ENCODE measurements around the gene NOC4L.
"Not testable (repeated sequence)": the region's sequence is repeated elsewhere in the genome, so short reads cannot be mapped to it uniquely, and the experiment has no call there.

The NOC4L gene

DNA sequence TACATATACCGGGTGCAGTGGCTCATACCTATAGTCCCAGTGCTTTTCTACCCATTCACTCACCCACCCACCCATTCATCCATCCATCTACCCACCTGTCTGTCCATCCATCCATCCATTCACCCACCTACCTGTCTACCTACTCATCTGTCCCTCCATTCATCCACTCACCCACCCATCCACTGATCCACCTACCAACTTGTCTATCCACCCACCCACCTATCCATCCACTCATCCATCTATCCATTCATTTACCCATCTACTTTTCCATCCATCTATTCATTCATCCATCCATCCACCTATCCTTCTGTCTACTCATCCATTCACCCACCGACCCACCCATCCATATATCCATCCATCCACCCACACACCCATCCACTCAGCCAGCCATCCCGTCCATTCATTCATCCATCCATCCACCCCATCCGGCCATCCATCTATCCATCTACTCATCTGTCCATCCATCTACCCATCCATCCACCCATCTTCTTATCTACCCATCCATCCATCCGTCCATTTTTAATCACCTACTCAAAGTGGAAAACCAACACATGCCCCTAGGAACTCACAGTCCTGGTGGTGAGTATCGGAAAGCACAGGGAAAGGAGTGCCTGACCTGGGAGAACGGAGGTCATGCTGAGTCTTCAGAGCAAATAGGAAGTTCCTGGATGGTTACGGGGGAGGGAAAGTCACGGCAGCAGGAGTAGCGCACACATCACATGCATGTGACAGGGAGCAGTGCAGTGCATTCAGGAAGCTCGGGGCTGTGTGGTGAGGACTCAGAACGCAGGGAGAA is 20.1 kb upstream of the NOC4L start:
- peak in 3 of 4 experiments; percentile 8 to 36 (median 17) for DNase-seq

DNA sequence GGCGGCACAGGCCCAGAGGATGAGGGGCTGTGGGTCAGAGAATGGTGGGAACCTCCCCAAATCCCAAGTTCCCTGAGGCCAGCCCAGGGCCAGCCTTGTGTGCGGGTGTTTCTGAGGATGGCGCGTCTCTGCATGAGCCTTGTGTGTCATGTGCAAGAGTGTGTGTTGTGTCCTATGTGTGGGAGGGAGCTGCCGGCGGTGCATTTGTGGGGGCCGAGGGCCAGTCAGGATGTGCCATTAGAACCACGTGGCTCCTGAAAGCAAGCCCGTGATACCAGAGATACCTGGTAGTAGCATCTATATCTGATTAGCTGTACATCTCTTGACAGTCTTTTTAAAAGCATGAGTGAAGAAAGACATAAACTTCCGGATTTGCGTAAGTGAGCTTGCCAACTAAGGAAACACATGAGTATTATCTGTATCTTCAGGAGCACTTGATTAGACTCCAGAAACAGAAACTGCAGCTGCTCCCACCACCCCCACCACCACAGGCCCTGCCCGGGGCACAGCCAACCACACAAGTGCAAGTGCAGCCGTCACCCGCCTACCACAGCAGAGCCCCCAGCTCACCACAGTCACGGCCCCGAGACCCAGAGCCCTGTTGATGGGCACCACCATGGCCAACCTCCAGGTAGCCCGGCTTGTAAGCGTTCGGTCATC is 19.4 kb upstream of the NOC4L start:
- peak in 3 of 4 experiments; percentile 5 to 38 (median 21) for DNase-seq

DNA sequence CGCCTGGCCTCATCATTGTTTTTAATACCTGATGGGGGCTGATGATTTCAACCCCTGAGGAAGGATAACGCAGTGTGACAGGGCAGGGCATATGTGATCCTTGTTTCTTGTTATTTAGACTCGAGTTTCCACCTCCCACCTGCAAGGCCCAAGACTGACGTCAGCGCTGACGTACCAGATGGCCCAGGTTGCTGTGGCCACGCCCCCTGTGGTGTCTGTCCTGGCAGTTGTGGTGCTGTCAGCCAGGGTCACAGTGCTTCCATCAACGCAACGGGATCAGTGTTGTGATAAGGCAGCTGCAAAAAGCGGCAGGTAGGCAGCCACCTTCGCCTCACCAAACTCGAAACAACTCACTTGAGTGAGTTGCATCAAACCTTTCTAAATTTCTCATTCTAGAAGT is 18.5 kb upstream of the NOC4L start:
- no peak for DNase-seq

GRCh38 chr12:132127041-132127440 is 17.2 kb upstream of the NOC4L start:
- no peak for DNase-seq

- no peak for DNase-seq
Measured at GRCh38 chr12:132129007-132129406, 15.2 kb upstream of the NOC4L start.

DNA sequence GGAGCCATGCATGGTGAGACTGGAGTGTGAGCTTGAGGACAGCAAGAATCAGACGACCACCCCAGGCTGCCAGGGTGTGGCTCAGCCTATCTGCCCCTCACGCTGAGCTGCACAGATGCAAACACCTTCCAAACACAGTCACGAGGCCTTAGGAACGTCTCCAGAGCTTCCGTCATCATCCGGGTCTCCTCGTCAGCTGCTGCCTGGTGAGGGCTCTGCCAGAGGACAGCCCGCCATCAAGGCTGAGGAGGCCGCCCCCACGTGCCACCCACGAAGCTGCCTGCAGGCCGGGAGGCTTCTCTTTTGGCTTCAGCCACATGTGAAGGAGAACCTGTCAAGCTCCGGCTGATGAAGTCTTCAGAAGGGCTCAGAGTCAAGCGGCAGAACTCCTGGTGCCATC is 13.6 kb upstream of the NOC4L start:
- DNase-seq: no peak

DNA sequence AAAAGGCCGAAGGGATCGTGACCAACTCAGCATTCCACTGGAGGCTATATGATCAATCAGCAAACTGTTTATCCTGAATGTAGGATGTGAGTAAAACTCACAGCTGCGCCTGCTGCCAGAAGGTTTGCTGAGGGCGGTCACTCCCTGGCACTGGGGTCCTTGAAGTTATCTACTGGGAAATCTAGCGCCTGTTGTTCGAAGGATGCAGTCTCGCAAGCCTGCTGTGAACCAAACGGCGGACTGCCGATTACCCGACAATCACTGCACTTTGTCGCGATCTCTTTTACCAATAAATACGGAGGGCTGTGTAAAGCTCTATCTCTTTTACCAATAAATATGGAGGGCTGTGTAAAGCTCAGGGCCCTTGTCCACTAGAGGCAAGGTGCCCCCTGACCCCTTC is 13.0 kb upstream of the NOC4L start:
- no peak for DNase-seq

GRCh38 chr12:132131952-132132351 is 12.3 kb upstream of the NOC4L start:
- DNase-seq: no peak

GRCh38 chr12:132132609-132133430 is 11.4 kb upstream of the NOC4L start:
- no peak for DNase-seq

DNA sequence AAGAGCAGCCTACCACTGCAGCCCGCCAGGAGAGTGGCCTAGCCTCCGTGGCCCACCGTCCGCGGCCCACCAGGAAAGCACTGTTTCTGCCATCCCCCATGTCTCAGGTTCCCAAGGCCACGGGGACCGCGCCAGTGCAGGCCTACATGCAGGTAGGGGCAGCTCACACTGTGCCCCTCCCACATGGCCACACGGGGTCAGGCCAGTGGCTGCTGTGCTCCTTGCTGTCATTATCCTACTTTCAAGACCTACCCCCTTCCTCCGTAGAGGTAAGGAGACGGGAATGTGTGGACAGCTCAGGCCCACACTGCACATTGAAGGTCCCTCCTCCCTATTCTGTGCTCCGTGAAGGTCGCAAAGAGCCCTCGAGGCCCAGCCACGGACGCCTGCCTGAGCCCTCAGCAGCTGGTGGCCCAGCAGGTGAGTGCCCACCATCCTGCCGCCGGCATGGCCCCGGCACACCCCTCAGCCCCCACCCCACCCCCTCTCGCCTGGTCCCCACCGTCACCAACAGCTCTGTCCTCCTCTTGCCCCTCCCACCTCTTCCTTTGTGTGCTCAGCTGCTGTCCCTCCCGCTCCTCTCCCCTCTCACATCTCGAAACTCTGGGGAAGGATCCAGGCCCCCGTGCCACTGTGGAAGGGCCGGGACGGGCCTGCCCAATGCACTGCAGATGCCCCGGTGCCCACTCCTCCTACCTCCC is 10.2 kb upstream of the NOC4L start:
- DNase-seq: no peak

GRCh38 chr12:132134653-132135183 is 9.5 kb upstream of the NOC4L start:
- not testable (repeated sequence) for DNase-seq

GRCh38 chr12:132136226-132136625 is 8.0 kb upstream of the NOC4L start:
- not testable (repeated sequence) for DNase-seq

- no peak for DNase-seq
Measured at GRCh38 chr12:132137483-132138125, 6.7 kb upstream of the NOC4L start.

- DNase-seq: no peak
Measured at GRCh38 chr12:132138941-132139871, 5.1 kb upstream of the NOC4L start.

DNA sequence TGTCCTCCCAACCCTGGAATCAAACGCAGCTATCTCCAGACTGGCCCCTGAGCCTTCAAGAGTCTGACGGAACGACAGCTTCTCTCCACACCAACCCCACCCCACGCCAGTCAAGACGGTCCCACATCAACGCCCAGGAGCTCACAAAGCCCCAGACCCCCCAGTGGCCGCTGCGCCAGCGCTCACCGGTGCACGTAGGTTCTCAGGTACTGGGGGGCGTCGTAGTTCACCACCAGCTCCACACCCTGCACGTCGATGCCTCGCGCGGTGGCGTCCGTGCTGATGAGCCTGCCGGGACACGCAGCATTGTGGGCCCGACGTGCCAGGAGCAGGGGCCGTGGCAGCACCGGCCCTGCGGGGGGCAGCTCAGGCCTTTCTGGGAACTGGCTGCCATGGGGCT is 4.3 kb upstream of the NOC4L start:
- DNase-seq: no peak

- DNase-seq: no peak
Measured at GRCh38 chr12:132140501-132140900, 3.8 kb upstream of the NOC4L start.

DNA sequence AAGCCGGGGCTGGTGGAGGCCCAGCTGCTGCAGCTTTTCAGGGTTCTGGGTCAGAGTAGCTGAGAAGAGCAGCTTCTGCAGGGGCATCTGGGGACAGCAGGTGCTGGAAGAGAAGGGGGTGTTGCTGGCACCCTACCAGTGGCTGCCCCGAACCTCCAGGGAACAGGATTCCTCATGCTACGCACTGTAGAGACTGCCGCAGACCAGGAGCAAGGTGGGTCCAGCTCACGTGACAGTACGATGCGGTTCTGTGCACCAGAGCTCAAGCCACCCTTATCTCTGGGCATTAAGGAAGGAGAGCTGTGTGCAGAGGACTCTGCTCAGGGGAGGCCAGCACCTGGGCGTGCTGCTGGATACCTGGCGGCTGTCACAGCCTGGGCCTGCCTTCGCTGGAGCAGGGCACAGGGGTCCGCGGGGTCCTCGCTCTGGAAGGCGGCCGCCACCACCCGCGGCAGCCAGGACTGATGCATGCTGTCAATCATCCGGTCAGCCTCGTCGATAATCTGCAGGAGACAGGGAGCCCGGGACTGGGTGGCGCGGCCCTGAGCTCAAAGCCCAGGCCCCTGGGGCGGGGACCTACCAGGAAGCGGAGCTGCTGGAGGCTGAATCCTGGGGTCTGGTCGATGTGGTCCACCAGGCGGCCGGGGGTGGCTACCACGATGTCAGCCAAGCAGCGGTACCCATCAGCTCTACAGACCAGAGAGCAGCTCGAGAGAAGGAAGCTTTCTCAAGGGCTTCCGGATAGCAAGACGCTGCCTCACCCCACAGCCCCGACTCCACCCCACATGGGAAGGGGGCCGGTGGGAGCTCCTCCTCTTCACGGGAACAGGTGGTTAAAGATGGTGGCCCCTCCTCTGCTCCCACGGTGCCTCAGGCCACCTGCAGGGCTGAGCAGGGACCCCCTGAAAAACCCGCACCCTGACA is 3.1 kb upstream of the NOC4L start:
- DNase-seq: no peak

DNA sequence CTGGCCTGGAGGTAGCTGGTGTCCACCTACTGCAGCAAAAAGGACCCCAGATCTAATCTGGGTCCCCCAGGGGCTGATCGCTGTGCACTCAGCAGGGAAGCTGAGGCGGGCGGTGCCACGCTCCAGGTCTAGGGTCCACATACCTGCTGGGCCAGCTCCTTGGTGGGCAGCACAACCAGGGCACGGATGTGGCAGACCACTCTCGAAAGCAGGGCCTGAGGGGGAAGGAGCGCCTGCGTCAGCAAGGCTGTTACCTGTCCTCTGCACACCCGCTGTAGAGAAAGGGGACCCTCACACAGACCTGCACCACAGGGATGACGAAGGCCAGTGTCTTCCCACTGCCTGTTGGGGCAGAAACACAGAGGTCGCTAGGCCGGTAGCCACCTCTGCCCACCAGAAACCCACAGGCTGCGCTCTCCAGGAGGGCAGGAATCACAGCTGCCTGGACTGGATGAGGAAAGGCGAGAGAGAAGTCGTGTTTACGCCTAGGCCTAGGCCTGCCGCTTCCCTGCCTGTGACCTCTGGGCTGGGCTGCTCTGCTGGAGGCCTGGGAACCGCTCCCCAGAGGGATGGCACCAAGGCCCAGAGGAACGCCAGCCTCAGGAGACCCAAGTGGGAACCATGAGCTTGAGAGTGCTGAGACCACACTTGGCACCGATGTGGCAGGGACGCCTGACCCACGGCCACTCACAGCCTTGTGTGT is 2.1 kb upstream of the NOC4L start:
- no peak for DNase-seq

All from suppressor macrophage (primary cell).